GM10248 (cell line): ENCODE measurements around the gene USP24.
"Not testable (repeated sequence)": the region's sequence is repeated elsewhere in the genome, so short reads cannot be mapped to it uniquely, and the experiment has no call there.

Source experiments
- CTCF ChIA-PET: fragments of 300-600 bp; sonication (Branson Sonifier 250); formaldehyde crosslinking; extraction: SDS; loops from one replicate; lab custom pipeline; 2021; ENCODE audit warnings: antibody characterized with exemption; lab: Yijun Ruan, JAX
- POLR2A ChIA-PET: fragments of 350-650 bp; sonication (Branson Sonifier 250); formaldehyde crosslinking; extraction: SDS; loops from one replicate; lab custom pipeline; 2020; ENCODE audit warnings: antibody characterized with exemption; lab: Yijun Ruan, JAX
- DNase-seq: peaks from one replicate; pipeline ENCODE4 v3.0.0; 2012; ENCODE audit errors: extremely low spot score
- TF ChIP-seq, protein P1 (sequence below): IDR thresholded peaks from 2 replicates; pipeline ENCODE4 v1.5.1; 2012; ENCODE audit warnings: mild to moderate bottlenecking, low read depth; ENCODE audit errors: extremely low read depth, missing control alignments, control extremely low read depth

The USP24 gene

DNA sequence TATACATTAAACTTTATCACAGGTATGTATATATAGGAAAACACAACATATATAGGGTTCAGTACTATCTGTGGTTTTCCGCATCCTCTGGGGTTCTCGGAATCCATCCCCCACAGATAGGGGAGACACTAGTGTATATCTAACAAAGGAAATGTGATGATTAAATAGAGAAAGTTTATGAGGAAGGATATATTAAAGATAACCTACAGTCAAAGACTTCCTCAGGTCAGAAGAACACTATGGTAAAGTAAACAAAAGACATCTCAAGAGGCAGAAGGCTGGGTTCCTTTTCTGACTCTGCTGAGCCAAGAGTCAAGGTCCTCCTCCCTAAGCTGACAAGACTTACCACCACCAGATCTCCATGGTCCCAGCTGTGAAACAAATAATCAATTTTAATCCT lies 12.1 kb downstream of the USP24 start:
- TF ChIP-seq, protein P1, sequence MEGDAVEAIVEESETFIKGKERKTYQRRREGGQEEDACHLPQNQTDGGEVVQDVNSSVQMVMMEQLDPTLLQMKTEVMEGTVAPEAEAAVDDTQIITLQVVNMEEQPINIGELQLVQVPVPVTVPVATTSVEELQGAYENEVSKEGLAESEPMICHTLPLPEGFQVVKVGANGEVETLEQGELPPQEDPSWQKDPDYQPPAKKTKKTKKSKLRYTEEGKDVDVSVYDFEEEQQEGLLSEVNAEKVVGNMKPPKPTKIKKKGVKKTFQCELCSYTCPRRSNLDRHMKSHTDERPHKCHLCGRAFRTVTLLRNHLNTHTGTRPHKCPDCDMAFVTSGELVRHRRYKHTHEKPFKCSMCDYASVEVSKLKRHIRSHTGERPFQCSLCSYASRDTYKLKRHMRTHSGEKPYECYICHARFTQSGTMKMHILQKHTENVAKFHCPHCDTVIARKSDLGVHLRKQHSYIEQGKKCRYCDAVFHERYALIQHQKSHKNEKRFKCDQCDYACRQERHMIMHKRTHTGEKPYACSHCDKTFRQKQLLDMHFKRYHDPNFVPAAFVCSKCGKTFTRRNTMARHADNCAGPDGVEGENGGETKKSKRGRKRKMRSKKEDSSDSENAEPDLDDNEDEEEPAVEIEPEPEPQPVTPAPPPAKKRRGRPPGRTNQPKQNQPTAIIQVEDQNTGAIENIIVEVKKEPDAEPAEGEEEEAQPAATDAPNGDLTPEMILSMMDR, result no peak
- POLR2A ChIA-PET, result no interaction called here
- CTCF ChIA-PET, result interaction anchor here (1.0 to 2.6 kb wide), 2 partner anchors 72 to 74 kb away, joined by 3 to 7 read pairs; no protein-coding TSS in a partner anchor
- no peak for DNase-seq

DNA sequence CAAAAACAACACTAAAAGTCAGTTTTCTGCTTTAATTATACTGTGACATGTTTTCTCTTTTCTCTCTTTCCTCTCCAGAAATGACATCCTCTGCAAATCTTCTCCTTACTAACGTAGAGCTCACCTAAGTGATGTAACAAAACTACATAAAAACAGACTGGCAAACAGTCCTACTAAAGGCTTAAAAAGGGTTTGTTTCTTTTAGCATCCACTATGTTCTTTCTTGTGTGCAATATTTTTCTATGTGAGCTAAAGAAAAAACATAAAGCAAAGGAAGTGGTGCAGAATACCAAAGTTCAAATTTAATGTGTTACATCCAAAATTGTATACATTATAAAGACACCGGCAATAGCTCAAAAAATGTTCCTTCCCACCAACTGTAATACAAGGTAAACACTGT lies 14.5 kb downstream of the USP24 start:
- ChIA-PET POLR2A (no interaction called here), CTCF (interaction anchor here (1.0 to 1.6 kb wide), 5 partner anchors 9 to 64 kb away, joined by 3 to 6 read pairs (median 3); no protein-coding TSS in a partner anchor)
- TF ChIP-seq, protein P1, result no peak
- no peak for DNase-seq

DNA sequence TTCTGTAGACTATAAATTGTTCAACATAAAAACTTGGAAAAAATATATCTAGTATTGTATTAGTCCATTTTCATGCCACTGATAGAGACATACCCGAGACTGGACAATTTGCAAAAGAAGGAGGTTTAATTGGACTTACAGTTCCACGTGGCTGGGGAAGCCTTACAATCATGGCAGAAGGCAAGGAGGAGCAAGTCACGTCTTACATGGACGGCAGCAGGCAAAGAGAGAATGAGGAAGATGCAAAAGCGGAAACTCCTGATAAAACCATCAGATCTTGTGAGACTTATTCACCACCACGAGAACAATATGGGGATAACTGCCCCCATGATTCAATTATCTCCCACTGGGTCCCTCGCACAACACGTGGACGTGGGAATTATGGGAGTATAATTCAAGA lies 15.4 kb downstream of the USP24 start:
- DNase-seq, POLR2A ChIA-PET: not testable (repeated sequence)
- CTCF ChIA-PET, result interaction anchor here (1.0 to 1.6 kb wide), 5 partner anchors 10 to 63 kb away, joined by 3 to 6 read pairs (median 3); no protein-coding TSS in a partner anchor

DNA sequence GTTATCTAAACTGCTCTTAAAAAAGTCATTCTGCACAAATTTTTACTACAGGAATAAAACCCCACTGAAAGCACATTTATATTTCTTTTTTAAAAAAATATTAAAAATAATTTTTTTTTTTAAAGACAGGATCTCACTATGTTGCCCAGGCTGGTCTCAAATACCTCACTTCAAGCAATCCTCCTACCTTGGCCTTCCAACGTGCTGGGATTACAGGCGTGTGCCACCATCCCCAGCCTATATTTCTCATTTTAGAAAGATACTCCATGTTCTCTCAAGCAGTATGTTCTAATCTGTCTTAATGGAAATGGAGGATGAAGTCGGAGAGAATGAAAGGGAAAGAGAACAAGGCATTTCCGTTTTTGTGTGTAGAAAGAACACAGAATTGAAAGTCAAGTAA lies 17.1 kb downstream of the USP24 start:
- CTCF ChIA-PET, result interaction anchor here (1.2 kb wide), 1 partner anchor 58 kb away, joined by 3 read pairs; no protein-coding TSS in a partner anchor
- TF ChIP-seq, protein P1, result no peak
- no peak for DNase-seq
- POLR2A ChIA-PET, result no interaction called here

DNA sequence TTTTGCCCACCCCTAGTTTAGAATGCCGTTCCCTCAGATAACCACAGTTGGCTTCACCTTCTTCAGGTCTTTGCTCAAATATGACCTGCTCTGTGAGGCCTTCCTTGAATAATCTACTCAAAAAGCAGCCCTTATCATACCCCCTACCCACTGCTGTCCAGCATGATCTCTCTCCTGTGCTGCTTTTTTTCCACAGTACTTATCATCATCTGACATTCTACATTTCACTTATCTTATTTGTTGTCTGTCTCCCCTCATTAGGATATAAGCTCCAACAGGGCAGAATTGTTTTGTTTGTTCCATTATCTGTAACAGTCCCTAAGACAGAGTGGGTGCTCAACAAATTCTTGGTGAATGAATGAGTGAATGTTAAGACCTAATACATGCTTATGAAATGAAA lies 18.1 kb downstream of the USP24 start:
- TF ChIP-seq, protein P1, result no peak
- DNase-seq, result no peak
- ChIA-PET POLR2A (no interaction called here), CTCF (interaction anchor here (0.8 to 1.2 kb wide), 2 partner anchors 8 to 58 kb away, joined by 3 to 6 read pairs; no protein-coding TSS in a partner anchor)

DNA sequence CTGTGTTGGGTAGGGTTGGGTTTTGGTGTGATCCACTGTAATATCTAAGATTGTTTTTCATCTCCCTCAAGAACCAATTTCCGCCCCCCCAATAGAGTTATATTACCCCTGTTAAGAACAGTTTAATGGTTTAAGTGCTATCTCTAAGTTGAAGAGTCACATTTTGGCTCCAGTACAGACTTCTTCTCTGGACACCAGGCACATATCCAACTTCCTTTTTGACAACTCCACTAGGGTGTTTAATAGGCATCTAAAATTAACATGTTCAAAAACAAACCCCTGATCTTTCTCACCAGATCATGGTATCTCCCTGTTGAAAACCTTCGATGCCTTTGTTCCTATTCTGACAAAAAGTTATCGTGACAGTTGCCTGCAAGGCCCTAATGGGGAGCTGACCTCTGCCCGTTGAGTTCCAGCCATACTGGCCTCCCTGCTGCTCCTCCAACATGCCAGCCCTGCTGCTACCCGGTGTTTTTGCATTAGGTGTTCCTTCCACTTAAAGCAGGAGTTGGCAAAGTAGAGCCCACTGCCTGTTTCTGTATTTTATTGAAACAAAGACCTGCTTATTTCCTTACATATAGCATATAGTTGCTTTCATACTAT lies 18.6 kb downstream of the USP24 start:
- TF ChIP-seq, protein P1, result no peak
- ChIA-PET CTCF (interaction anchor here (0.8 to 2.8 kb wide), 5 partner anchors 9 to 57 kb away, joined by 3 to 9 read pairs (median 6); no protein-coding TSS in a partner anchor), POLR2A (no interaction called here)
- DNase-seq, result no peak
